Neural progenitor cell (in vitro differentiated cells): ENCODE results near the gene ZNF827. TPM values are rescaled to one million over a fixed set of nuclear protein-coding genes. Genes with fewer than 3 reads are reported as not detected.

Experiments
- DNase-seq: peaks from one replicate; pipeline ENCODE4 v3.0.0-alpha.2; 2016; ENCODE audit warnings: low spot score
- H2AFZ ChIP-seq: fragments of 200-600 bp; sonication (generic); replicated peaks from 2 replicates; pipeline ENCODE4 v1.6.1; 2016; ENCODE audit warnings: antibody characterized with exemption
- H3F3A ChIP-seq: fragments of 200-600 bp; sonication (generic); 2 replicates; pipeline ENCODE4 v1.6.1; 2016; ENCODE audit warnings: antibody characterized with exemption, low read depth
- H3K27ac ChIP-seq: fragments of 200-600 bp; sonication (generic); 2 replicates; pipeline ENCODE4 v1.5.1; 2016; ENCODE audit warnings: mild to moderate bottlenecking
- H3K27me3 ChIP-seq: fragments of 200-600 bp; sonication (generic); 2 replicates; pipeline ENCODE4 v1.6.1; 2016; ENCODE audit warnings: mild to moderate bottlenecking, moderate library complexity
- H3K36me3 ChIP-seq: fragments of 200-600 bp; sonication (generic); 2 replicates; pipeline ENCODE4 v1.5.1; 2016
- H3K4me1 ChIP-seq: fragments of 200-600 bp; sonication (generic); 2 replicates; pipeline ENCODE4 v1.6.1; 2016; ENCODE audit warnings: mixed run types
- H3K4me2 ChIP-seq: fragments of 200-600 bp; sonication (generic); 2 replicates; pipeline ENCODE4 v1.6.1; 2016
- H3K4me3 ChIP-seq: fragments of 200-600 bp; sonication (generic); 2 replicates; pipeline ENCODE4 v1.5.1; 2016
- H3K79me2 ChIP-seq: fragments of 200-600 bp; sonication (generic); 2 replicates; pipeline ENCODE4 v1.6.1; 2016; ENCODE audit warnings: low read depth
- H3K9ac ChIP-seq: fragments of 200-600 bp; sonication (generic); 2 replicates; pipeline ENCODE4 v1.6.1; 2016
- H3K9me3 ChIP-seq: fragments of 200-600 bp; sonication (generic); 2 replicates; pipeline ENCODE4 v1.5.1; 2016; ENCODE audit warnings: low read depth
- H4K20me1 ChIP-seq: fragments of 200-600 bp; sonication (generic); 2 replicates; pipeline ENCODE4 v1.6.1; 2016; ENCODE audit warnings: low read depth
- H3K27ac Mint-ChIP-seq: 3 replicates; pipeline ENCODE4 v1.8.0; 2021; ENCODE audit warnings: mixed read lengths
- H3K27me3 Mint-ChIP-seq: 2 replicates; pipeline ENCODE4 v1.8.0; 2022; ENCODE audit warnings: low read depth, mild to moderate bottlenecking, inconsistent platforms, moderate library complexity, mixed read lengths; ENCODE audit not compliant: insufficient read depth
- H3K36me3 Mint-ChIP-seq: 3 replicates; pipeline ENCODE4 v1.8.0; 2021; ENCODE audit warnings: mixed read lengths
- H3K4me1 Mint-ChIP-seq: 3 replicates; pipeline ENCODE4 v1.8.0; 2021; ENCODE audit warnings: mixed read lengths
- H3K4me3 Mint-ChIP-seq: 3 replicates; pipeline ENCODE4 v1.8.0; 2021; ENCODE audit warnings: mild to moderate bottlenecking, moderate library complexity, mixed read lengths
- H3K9me3 Mint-ChIP-seq: 3 replicates; pipeline ENCODE4 v1.8.0; 2020; ENCODE audit warnings: mixed read lengths
- CTCF ChIP-seq: fragments of 200-600 bp; sonication (generic); IDR thresholded peaks from 2 replicates; pipeline ENCODE4 v1.5.1; 2017; ENCODE audit warnings: antibody characterized with exemption, mild to moderate bottlenecking
- EZH2 ChIP-seq: fragments of 200-600 bp; sonication (generic); IDR thresholded peaks from 2 replicates; pipeline ENCODE4 v1.6.1; 2017; ENCODE audit warnings: antibody characterized with exemption, mild to moderate bottlenecking, moderate library complexity
- EZH2phosphoT487 ChIP-seq: fragments of 200-600 bp; sonication (generic); IDR thresholded peaks from 2 replicates; pipeline ENCODE4 v1.6.1; 2017; ENCODE audit warnings: antibody characterized with exemption
- total RNA-seq: library from RNA; depleted of rRNA; stranded (reverse); fragments of >200 nt; gene quantifications from 2 replicates; pipeline ENCODE4 v1.2.3, GENCODE V29; 2015; ENCODE audit warnings: low replicate concordance

The ZNF827 gene
- total RNA-seq, 1 donor from 2014 or later, result 7.7 TPM

GRCh38 chr4:145818011-145818410 lies 120.6 kb downstream of the ZNF827 start:
- H3K9me3 ChIP-seq, result no peaks in the 10 kb centered on the region
- H3K4me1 ChIP-seq, result peaks cover 7% of the 10 kb centered on the region
- no peaks in the 10 kb centered on the region for H3F3A ChIP-seq
- TF ChIP-seq EZH2 (no peak), EZH2phosphoT487 (no peak), CTCF (no peak)
- no peaks in the 10 kb centered on the region for H3K36me3 ChIP-seq
- Mint-ChIP-seq H3K4me3 (no peak overlapping the region), H3K9me3 (no peaks in the 10 kb centered on the region), H3K4me1 (peaks cover 20% of the 10 kb centered on the region), H3K27ac (no peak overlapping the region), H3K27me3 (no peaks in the 10 kb centered on the region), H3K36me3 (peaks cover 52% of the 10 kb centered on the region)
- H3K4me2 ChIP-seq, result no peak overlapping the region
- no peak for DNase-seq
- H3K9ac ChIP-seq, result no peak overlapping the region
- no peak overlapping the region for H3K27ac ChIP-seq
- H4K20me1 ChIP-seq, result no peaks in the 10 kb centered on the region
- H2AFZ ChIP-seq, result no peak overlapping the region
- H3K4me3 ChIP-seq, result no peak overlapping the region
- H3K79me2 ChIP-seq, result no peaks in the 10 kb centered on the region
- H3K27me3 ChIP-seq, result no peaks in the 10 kb centered on the region

GRCh38 chr4:145816091-145816490 lies 122.5 kb downstream of the ZNF827 start:
- no peak overlapping the region for H3K9ac ChIP-seq

GRCh38 chr4:145815626-145816025 lies 123.0 kb downstream of the ZNF827 start:
- no peak overlapping the region for H3K4me3 Mint-ChIP-seq
- no peaks in the 10 kb centered on the region for H3K79me2 ChIP-seq
- no peaks in the 10 kb centered on the region for H3K4me1 ChIP-seq
- no peak overlapping the region for H2AFZ ChIP-seq
- TF ChIP-seq EZH2, result no peak
- TF ChIP-seq EZH2phosphoT487, result no peak
- TF ChIP-seq CTCF, result no peak
- no peak overlapping the region for H3K27ac Mint-ChIP-seq
- H4K20me1 ChIP-seq, result no peaks in the 10 kb centered on the region
- no peak for DNase-seq
- peaks cover 56% of the 10 kb centered on the region for H3K36me3 Mint-ChIP-seq
- H3K36me3 ChIP-seq, result no peaks in the 10 kb centered on the region
- no peak overlapping the region for H3K4me2 ChIP-seq
- no peaks in the 10 kb centered on the region for H3K9me3 ChIP-seq
- H3K27me3 Mint-ChIP-seq, result no peaks in the 10 kb centered on the region
- peaks cover 3% of the 10 kb centered on the region for H3K4me1 Mint-ChIP-seq
- H3K4me3 ChIP-seq, result no peak overlapping the region
- H3F3A ChIP-seq, result no peaks in the 10 kb centered on the region
- peaks cover 4% of the 10 kb centered on the region for H3K9me3 Mint-ChIP-seq
- no peak overlapping the region for H3K27ac ChIP-seq
- no peak overlapping the region for H3K9ac ChIP-seq
- no peaks in the 10 kb centered on the region for H3K27me3 ChIP-seq

More at GRCh38 chr4:145816091-145816490, 122.5 kb downstream of the ZNF827 start:
- peaks cover 2% of the 10 kb centered on the region for H3K9me3 Mint-ChIP-seq
- no peaks in the 10 kb centered on the region for H4K20me1 ChIP-seq
- H3K27ac Mint-ChIP-seq, result no peak overlapping the region
- H3F3A ChIP-seq, result no peaks in the 10 kb centered on the region
- H3K9me3 ChIP-seq, result no peaks in the 10 kb centered on the region
- DNase-seq, result no peak
- no peak overlapping the region for H2AFZ ChIP-seq
- H3K27me3 Mint-ChIP-seq, result no peaks in the 10 kb centered on the region
- H3K4me1 ChIP-seq, result no peaks in the 10 kb centered on the region
- peaks cover 4% of the 10 kb centered on the region for H3K4me1 Mint-ChIP-seq
- no peak overlapping the region for H3K27ac ChIP-seq
- no peaks in the 10 kb centered on the region for H3K36me3 ChIP-seq
- no peaks in the 10 kb centered on the region for H3K27me3 ChIP-seq
- H3K4me3 Mint-ChIP-seq, result no peak overlapping the region
- H3K4me3 ChIP-seq, result no peak overlapping the region
- no peaks in the 10 kb centered on the region for H3K79me2 ChIP-seq
- H3K36me3 Mint-ChIP-seq, result peaks cover 57% of the 10 kb centered on the region
- no peak overlapping the region for H3K4me2 ChIP-seq
- no peak for TF ChIP-seq EZH2phosphoT487
- TF ChIP-seq EZH2, result no peak
- no peak for TF ChIP-seq CTCF
